Kidney epithelial cell (primary cell): ENCODE measurements around the gene SLIT1. TPM values are rescaled to one million over a fixed set of nuclear protein-coding genes. Genes with fewer than 3 reads are reported as not detected.
"Not testable (repeated sequence)": the region's sequence is repeated elsewhere in the genome, so short reads cannot be mapped to it uniquely, and the experiment has no call there.

Experiments
- DNase-seq: peaks from one replicate; pipeline ENCODE4 v3.0.0-alpha.2; 2010; ENCODE audit warnings: low read depth
- H3K27me3 ChIP-seq: 2 replicates; pipeline ENCODE4 v1.6.0; 2011; ENCODE audit warnings: low read length; ENCODE audit not compliant: control insufficient read depth, insufficient read depth
- H3K36me3 ChIP-seq: 2 replicates; pipeline ENCODE4 v1.5.1; 2011; ENCODE audit warnings: low read length; ENCODE audit not compliant: control insufficient read depth, insufficient read depth
- H3K4me3 ChIP-seq: 2 replicates; pipeline ENCODE4 v1.5.1; 2011; ENCODE audit warnings: low read depth, mild to moderate bottlenecking, control low read depth, low read length
- total RNA-seq: library from RNA; depleted of rRNA; stranded (reverse); fragments of >200 nt; gene quantifications from 2 replicates; pipeline ENCODE4 v1.2.3, GENCODE V29; 2015
- TF ChIP-seq, protein P1 (sequence below): IDR thresholded peaks from 2 replicates; pipeline ENCODE4 v1.5.1; 2011; ENCODE audit warnings: mild to moderate bottlenecking, moderate library complexity, low read length, control low read depth, inconsistent platforms; ENCODE audit not compliant: insufficient read depth, poor library complexity, severe bottlenecking

Gene SLIT1
- total RNA-seq, 1 donor from 2014 or later = 0.17 TPM

DNA sequence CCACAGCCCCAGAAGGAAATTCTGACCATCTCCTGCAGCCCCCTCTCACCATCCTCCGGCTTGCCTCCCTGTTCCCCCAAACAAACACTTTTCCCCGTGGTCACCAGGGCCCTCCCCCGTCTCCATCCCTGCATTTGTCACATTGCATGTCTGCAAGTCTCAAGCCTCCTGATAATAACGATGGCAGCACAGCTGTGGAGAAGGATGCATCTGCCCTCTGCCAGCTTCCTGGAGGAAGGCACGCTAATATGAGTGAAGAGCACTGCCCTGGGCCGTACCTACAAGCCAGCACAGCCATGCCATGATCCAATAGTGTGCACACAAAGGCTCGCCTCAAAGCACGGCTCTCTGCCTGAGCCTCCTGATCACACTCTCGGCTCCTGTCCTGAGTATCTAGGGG, 98.5 kb downstream of the SLIT1 start:
- H3K27me3 ChIP-seq = peaks cover 30% of the 10 kb centered on the region
- DNase-seq = no peak
- TF ChIP-seq, protein P1, sequence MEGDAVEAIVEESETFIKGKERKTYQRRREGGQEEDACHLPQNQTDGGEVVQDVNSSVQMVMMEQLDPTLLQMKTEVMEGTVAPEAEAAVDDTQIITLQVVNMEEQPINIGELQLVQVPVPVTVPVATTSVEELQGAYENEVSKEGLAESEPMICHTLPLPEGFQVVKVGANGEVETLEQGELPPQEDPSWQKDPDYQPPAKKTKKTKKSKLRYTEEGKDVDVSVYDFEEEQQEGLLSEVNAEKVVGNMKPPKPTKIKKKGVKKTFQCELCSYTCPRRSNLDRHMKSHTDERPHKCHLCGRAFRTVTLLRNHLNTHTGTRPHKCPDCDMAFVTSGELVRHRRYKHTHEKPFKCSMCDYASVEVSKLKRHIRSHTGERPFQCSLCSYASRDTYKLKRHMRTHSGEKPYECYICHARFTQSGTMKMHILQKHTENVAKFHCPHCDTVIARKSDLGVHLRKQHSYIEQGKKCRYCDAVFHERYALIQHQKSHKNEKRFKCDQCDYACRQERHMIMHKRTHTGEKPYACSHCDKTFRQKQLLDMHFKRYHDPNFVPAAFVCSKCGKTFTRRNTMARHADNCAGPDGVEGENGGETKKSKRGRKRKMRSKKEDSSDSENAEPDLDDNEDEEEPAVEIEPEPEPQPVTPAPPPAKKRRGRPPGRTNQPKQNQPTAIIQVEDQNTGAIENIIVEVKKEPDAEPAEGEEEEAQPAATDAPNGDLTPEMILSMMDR = no peak
- no peak overlapping the region for H3K4me3 ChIP-seq
- no peaks in the 10 kb centered on the region for H3K36me3 ChIP-seq

DNA sequence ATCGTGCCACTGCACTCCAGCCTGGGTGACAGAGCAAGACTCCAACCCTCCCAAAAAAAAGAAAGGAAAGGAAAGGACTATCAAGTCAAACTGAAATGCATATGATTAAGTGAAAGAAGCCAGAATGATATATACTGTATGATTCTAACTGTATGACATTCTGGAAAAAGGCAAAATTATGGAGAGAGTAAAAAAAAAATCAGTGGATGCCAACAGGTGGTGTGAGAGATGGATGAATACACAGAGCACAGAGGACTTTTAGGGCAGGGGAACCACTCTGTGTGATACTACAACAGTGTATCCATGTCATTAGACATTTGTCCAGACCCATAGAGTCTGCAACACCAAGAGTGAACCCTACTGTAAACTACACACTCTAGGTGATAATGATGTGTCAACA, 99.2 kb downstream of the SLIT1 start:
- DNase-seq = no peak

DNA sequence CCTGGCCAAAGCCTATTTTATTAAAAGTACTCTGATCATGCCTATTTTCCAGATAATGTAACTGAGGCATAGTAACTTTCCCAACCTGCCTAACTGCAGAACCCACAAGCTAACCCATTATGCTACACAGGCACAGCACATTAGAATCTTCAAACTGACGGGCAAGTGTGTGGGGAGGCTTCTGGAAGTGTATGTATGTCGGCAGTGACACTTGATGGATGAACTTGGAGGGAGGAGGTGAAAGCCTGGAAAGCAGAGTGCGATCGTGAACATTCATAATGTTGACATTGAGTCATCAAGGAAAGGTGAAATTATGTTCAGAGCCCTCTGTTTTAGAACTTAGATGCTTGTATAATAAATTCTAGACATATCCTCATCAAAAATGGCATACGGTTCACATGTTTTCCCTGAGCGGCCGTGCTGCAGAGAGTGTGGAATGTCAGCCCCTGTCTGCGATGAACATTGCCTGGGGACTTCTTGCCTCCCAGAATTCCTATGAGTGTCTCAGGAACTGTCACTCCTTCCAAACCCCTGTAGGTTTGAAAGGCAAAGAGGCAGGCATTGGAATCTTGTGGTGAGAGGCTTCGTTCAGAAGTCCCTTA, 102.4 kb downstream of the SLIT1 start:
- DNase-seq = no peak
- Histone ChIP-seq H3K4me3 (no peak overlapping the region), H3K27me3 (peaks cover 19% of the 10 kb centered on the region), H3K36me3 (no peaks in the 10 kb centered on the region)
- TF ChIP-seq, protein P1 = no peak

More for the DNA sequence above, 99.2 kb downstream of the SLIT1 start:
- H3K36me3 ChIP-seq = no peaks in the 10 kb centered on the region
- H3K27me3 ChIP-seq = peaks cover 27% of the 10 kb centered on the region
- TF ChIP-seq, protein P1 = no peak
- H3K4me3 ChIP-seq = no peak overlapping the region

- not testable (repeated sequence) for H3K4me3 ChIP-seq, DNase-seq, H3K36me3 ChIP-seq
- peaks cover 22% of the 10 kb centered on the region for H3K27me3 ChIP-seq
Measured at GRCh38 chr10:97082575-97082974, 103.2 kb downstream of the SLIT1 start.

GRCh38 chr10:97081621-97082235, 104.0 kb downstream of the SLIT1 start:
- H3K4me3 ChIP-seq = no peak overlapping the region
- no peak for DNase-seq

DNA sequence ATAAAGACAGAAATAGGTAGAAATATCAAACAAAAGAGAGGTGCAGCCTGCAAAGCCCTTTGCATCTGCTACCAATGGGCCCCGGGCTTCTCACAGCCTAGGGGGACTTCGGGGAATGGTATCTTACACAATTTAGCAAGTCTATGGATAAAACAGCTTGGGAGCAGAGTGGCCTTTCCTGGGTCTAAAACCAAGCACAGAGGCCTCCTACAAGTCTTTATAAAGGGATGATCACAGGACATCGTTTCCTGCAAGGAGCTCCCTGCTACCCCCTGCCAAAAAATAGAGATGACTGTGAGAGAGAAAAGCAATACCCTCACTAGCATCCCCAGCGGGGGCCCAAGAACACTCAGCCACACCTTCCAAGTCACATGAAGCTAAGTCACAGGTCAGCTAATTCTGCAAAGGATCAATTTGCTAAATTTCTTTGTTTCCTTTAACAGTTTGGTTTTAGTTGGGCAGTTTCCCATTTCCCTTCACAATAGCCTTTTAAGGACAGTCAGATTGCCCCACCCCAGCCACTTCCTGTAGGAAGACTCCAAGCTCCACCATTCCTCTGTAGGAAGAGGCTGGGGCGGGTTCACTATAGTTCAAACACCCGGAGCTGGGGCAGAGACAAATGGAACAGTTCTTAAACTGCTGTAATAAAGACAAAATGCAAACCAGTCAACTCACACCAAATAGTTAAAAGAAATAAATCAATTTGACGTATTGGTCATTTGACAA, 105.5 kb downstream of the SLIT1 start:
- Histone ChIP-seq H3K4me3 (no peak overlapping the region), H3K27me3 (peaks cover 29% of the 10 kb centered on the region), H3K36me3 (no peaks in the 10 kb centered on the region)
- no peak for DNase-seq
- TF ChIP-seq, protein P1 = no peak

More at GRCh38 chr10:97081621-97082235, 104.0 kb downstream of the SLIT1 start:
- Histone ChIP-seq H3K27me3 (peaks cover 22% of the 10 kb centered on the region), H3K36me3 (no peaks in the 10 kb centered on the region)
- TF ChIP-seq, protein P1 = peak; percentile 99
